ENCODE measurements around the gene KIRREL3. TPM values are rescaled to one million over a fixed set of nuclear protein-coding genes. Genes with fewer than 3 reads are reported as not detected.

Gene KIRREL3
- total RNA-seq, 1 donor = 0.45 TPM

- no peak for TF ChIP-seq CTCF (IDR thresholded peaks at IDR 0.05; ENCODE audit: insufficient read depth, low read length)
- no peak for DNase-seq (ENCODE audit: low read depth)
- H3K4me3 ChIP-seq (ENCODE audit: low read depth, low read length) = no peak overlapping the region
Observed at GRCh38 chr11:126713806-126714205, 286.8 kb downstream of the KIRREL3 start.

- TF ChIP-seq CTCF (IDR thresholded peaks at IDR 0.05; ENCODE audit: insufficient read depth, low read length) = no peak
- H3K4me3 ChIP-seq (ENCODE audit: low read depth, low read length) = no peak overlapping the region
- DNase-seq (ENCODE audit: low read depth) = peak; percentile 23
Observed at GRCh38 chr11:126711977-126712625, 288.5 kb downstream of the KIRREL3 start.

GRCh38 chr11:126710804-126711399 lies 289.7 kb downstream of the KIRREL3 start:
- DNase-seq (ENCODE audit: low read depth) = no peak
- no peak overlapping the region for H3K4me3 ChIP-seq (ENCODE audit: low read depth, low read length)
- TF ChIP-seq CTCF (IDR thresholded peaks at IDR 0.05; ENCODE audit: insufficient read depth, low read length) = no peak

GRCh38 chr11:126707498-126707897 lies 293.1 kb downstream of the KIRREL3 start:
- no peak overlapping the region for H3K4me3 ChIP-seq (ENCODE audit: low read depth, low read length)
- DNase-seq (ENCODE audit: low read depth) = no peak

GRCh38 chr11:126704096-126704495 lies 296.5 kb downstream of the KIRREL3 start:
- H3K4me3 ChIP-seq (ENCODE audit: low read depth, low read length) = no peak overlapping the region
- no peak for DNase-seq (ENCODE audit: low read depth)
- TF ChIP-seq CTCF (IDR thresholded peaks at IDR 0.05; ENCODE audit: insufficient read depth, low read length) = no peak

More at GRCh38 chr11:126707498-126707897, 293.1 kb downstream of the KIRREL3 start:
- no peak for TF ChIP-seq CTCF (IDR thresholded peaks at IDR 0.05; ENCODE audit: insufficient read depth, low read length)

- H3K4me3 ChIP-seq (ENCODE audit: low read depth, low read length) = no peak overlapping the region
- no peak for TF ChIP-seq CTCF (IDR thresholded peaks at IDR 0.05; ENCODE audit: insufficient read depth, low read length)
- DNase-seq (ENCODE audit: low read depth) = no peak
Observed at GRCh38 chr11:126703662-126704061, 296.9 kb downstream of the KIRREL3 start.
